HepG2 (cell line): ENCODE results near the gene IDUA. TPM values are rescaled to one million over a fixed set of nuclear protein-coding genes. Genes with fewer than 3 reads are reported as not detected.

Source experiments
- ATAC-seq: fragments of 200-7000 bp; cut with Tn5 transposase; 3 replicates; pipeline ENCODE4 v1.9.1; 2020; ENCODE audit warnings: mild to moderate bottlenecking, moderate library complexity
- BruUV-seq: library from RNA; stranded (reverse); fragments of 400-500 nt; replicated peaks from 2 replicates; lab custom pipeline; 2021; lab: Mats Ljungman, UMichigan
- CTCF ChIA-PET: fragments of 300-600 bp; formaldehyde crosslinking; extraction: SDS; loops from one replicate; lab custom pipeline; 2021; ENCODE audit warnings: low total read pairs, inconsistent platforms, low intra/inter-chr PET ratio; lab: Yijun Ruan, JAX
- POLR2A ChIA-PET: fragments of 350-600 bp; sonication (Branson Sonifier 250); formaldehyde crosslinking; loops from one replicate; lab custom pipeline; 2020; ENCODE audit warnings: antibody characterized with exemption, inconsistent platforms; lab: Yijun Ruan, JAX
- DNase-seq: peaks from one replicate; pipeline ENCODE4 v3.0.0-alpha.2; 2015; ENCODE audit warnings: low spot score
- FAIRE-seq: peaks from 3 replicates; lab custom pipeline; 2011; peaks lifted over from hg19 to GRCh38; lab: Jason Lieb, UNC
- H2AFZ ChIP-seq: one replicate; pipeline ENCODE4 v1.6.1; 2011; ENCODE audit warnings: low read length, inconsistent platforms
- H3K27ac ChIP-seq: fragments of 300-600 bp; 3 replicates; pipeline ENCODE4 v1.8.0; 2011; ENCODE audit warnings: mixed run types, mild to moderate bottlenecking, mixed read lengths, low read length, inconsistent platforms; ENCODE audit not compliant: insufficient read depth; ENCODE audit errors: extremely low read length
- H3K27me3 ChIP-seq, 2 experiments: fragments of 200-600 bp in 1 of 2; 2 replicates in 1 of 2; 3 replicates in 1 of 2; pipeline versions ENCODE4 v1.6.0 to v1.8.0; 2011; ENCODE audit warnings: low read length in 2 of 2, mild to moderate bottlenecking in 2 of 2, moderate library complexity in 2 of 2, inconsistent platforms in 1 of 2; ENCODE audit not compliant: insufficient read depth in 2 of 2, control insufficient read depth in 1 of 2
- H3K36me3 ChIP-seq, 2 experiments: fragments of 200-600 bp in 1 of 2; replicated peaks in 1 of 2; 2 replicates in 1 of 2; 3 replicates in 1 of 2; pipeline versions ENCODE4 v1.5.1 to v1.8.0; 2011; ENCODE audit warnings: low read length in 2 of 2, inconsistent platforms in 1 of 2; ENCODE audit not compliant: insufficient read depth in 2 of 2, control insufficient read depth in 1 of 2
- H3K4me1 ChIP-seq: 2 replicates; pipeline ENCODE4 v1.5.1; 2012; ENCODE audit warnings: low read length, inconsistent platforms; ENCODE audit not compliant: insufficient read depth
- H3K4me2 ChIP-seq: 2 replicates; pipeline ENCODE4 v1.6.0; 2011; ENCODE audit warnings: low read depth, low read length, inconsistent platforms
- H3K4me3 ChIP-seq, 3 experiments: fragments of 200-600 bp in 1 of 3; sonication (generic), shearing (Covaris generic) in 1 of 3; replicated peaks in 1 of 3; 2 replicates each; pipeline ENCODE4 v1.5.1; 2011 to 2016; ENCODE audit warnings: low read length in 3 of 3, inconsistent platforms in 2 of 3, low read depth in 2 of 3, mild to moderate bottlenecking in 2 of 3, control low read depth in 1 of 3, mixed read lengths in 1 of 3; ENCODE audit not compliant: insufficient read depth in 1 of 3
- H3K79me2 ChIP-seq: one replicate; pipeline ENCODE4 v1.6.1; 2011; ENCODE audit warnings: low read length, inconsistent platforms; ENCODE audit not compliant: insufficient read depth
- H3K9ac ChIP-seq: 2 replicates; pipeline ENCODE4 v1.6.0; 2011; ENCODE audit warnings: mild to moderate bottlenecking, low read depth, low read length, inconsistent platforms; ENCODE audit not compliant: insufficient read depth
- H3K9me3 ChIP-seq: 2 replicates; pipeline ENCODE4 v1.5.1; 2012; ENCODE audit warnings: mild to moderate bottlenecking, low read length
- H4K20me1 ChIP-seq: 2 replicates; pipeline ENCODE4 v1.6.0; 2011; ENCODE audit warnings: inconsistent platforms, mild to moderate bottlenecking, low read length, moderate library complexity; ENCODE audit not compliant: insufficient read depth
- AGO2 ChIP-seq: fragments of 200-400 bp; formaldehyde crosslinking; optimal IDR thresholded peaks from 2 replicates; pipeline ENCODE3; 2017; ENCODE audit warnings: mild to moderate bottlenecking, low read depth, low read length, moderate library complexity
- DDIT3 ChIP-seq: sonication (generic); formaldehyde crosslinking; IDR thresholded peaks from 2 replicates; pipeline ENCODE4 v1.4.0; 2020; ENCODE audit warnings: mild to moderate bottlenecking, missing genetic modification reagents
- ETV5 ChIP-seq: IDR thresholded peaks from 2 replicates; pipeline ENCODE4 v1.6.1; 2018; ENCODE audit warnings: missing biosample characterization, missing genetic modification reagents, inconsistent platforms, borderline replicate concordance
- FOXP1 ChIP-seq, 2 experiments: fragments of 450-650 bp in 1 of 2; IDR thresholded peaks; 2 replicates each; pipeline ENCODE4 v1.6.1; 2017 to 2018; ENCODE audit warnings: antibody characterized with exemption in 1 of 2
- GLI4 ChIP-seq: sonication (generic); formaldehyde crosslinking; IDR thresholded peaks from 2 replicates; pipeline ENCODE4 v1.5.1; 2020; ENCODE audit warnings: missing genetic modification reagents, mild to moderate bottlenecking, moderate library complexity, borderline replicate concordance
- HMG20A ChIP-seq: IDR thresholded peaks from 2 replicates; pipeline ENCODE4 v1.6.1; 2016; ENCODE audit warnings: borderline replicate concordance
- MEIS1 ChIP-seq: sonication (generic); formaldehyde crosslinking; IDR thresholded peaks from 2 replicates; pipeline ENCODE4 v1.9.0; 2021; ENCODE audit warnings: mild to moderate bottlenecking, missing genetic modification reagents, moderate library complexity, borderline replicate concordance
- NCOA2 ChIP-seq: sonication (generic); formaldehyde crosslinking; IDR thresholded peaks from 2 replicates; pipeline ENCODE4 v1.8.0; 2022; ENCODE audit warnings: inconsistent platforms
- RARG ChIP-seq: sonication (generic); formaldehyde crosslinking; IDR thresholded peaks from 2 replicates; pipeline ENCODE4 v1.4.0; 2020; ENCODE audit warnings: low read depth, mild to moderate bottlenecking, missing genetic modification reagents
- SAFB2 ChIP-seq: sonication (generic); formaldehyde crosslinking; IDR thresholded peaks from 2 replicates; pipeline ENCODE4 v1.5.1; 2020; ENCODE audit warnings: missing genetic modification reagents, low read depth, mild to moderate bottlenecking, borderline replicate concordance
- SP140L ChIP-seq: sonication (generic); formaldehyde crosslinking; IDR thresholded peaks from 2 replicates; pipeline ENCODE4 v1.4.0; 2020; ENCODE audit warnings: missing genetic modification reagents, borderline replicate concordance
- TMF1 ChIP-seq: sonication (generic); formaldehyde crosslinking; IDR thresholded peaks from 2 replicates; pipeline ENCODE4 v1.8.1; 2022; ENCODE audit warnings: low read depth, missing genetic modification reagents
- YY1 ChIP-seq: IDR thresholded peaks from 2 replicates; pipeline ENCODE4 v1.6.1; 2011; ENCODE audit warnings: low read length, low read depth, moderate library complexity, mild to moderate bottlenecking; ENCODE audit not compliant: insufficient read depth, insufficient replicate concordance
- ZBTB33 ChIP-seq: sonication (generic); formaldehyde crosslinking; IDR thresholded peaks from 2 replicates; pipeline ENCODE4 v1.4.0; 2020; ENCODE audit warnings: missing genetic modification reagents
- ZBTB7B ChIP-seq: sonication (generic); formaldehyde crosslinking; IDR thresholded peaks from 2 replicates; pipeline ENCODE4 v1.4.0; 2020; ENCODE audit warnings: missing genetic modification reagents
- ZNF20 ChIP-seq: sonication (generic); formaldehyde crosslinking; IDR thresholded peaks from 2 replicates; pipeline ENCODE4 v1.4.0; 2020; ENCODE audit warnings: mild to moderate bottlenecking, moderate library complexity, missing genetic modification reagents
- ZNF414 ChIP-seq: sonication (generic); formaldehyde crosslinking; IDR thresholded peaks from 2 replicates; pipeline ENCODE4 v1.5.0; 2020; ENCODE audit warnings: missing genetic modification reagents
- ZNF451 ChIP-seq: sonication (generic); formaldehyde crosslinking; IDR thresholded peaks from 2 replicates; pipeline ENCODE4 v1.5.0; 2020; ENCODE audit warnings: mild to moderate bottlenecking, missing genetic modification reagents
- ZNF740 ChIP-seq: sonication (generic); formaldehyde crosslinking; IDR thresholded peaks from 2 replicates; pipeline ENCODE4 v1.4.0; 2020; ENCODE audit warnings: missing genetic modification reagents
- ZNF781 ChIP-seq: sonication (generic); formaldehyde crosslinking; IDR thresholded peaks from 2 replicates; pipeline ENCODE4 v1.5.1; 2020; ENCODE audit warnings: borderline replicate concordance, mild to moderate bottlenecking, missing genetic modification reagents; ENCODE audit errors: not compliant biosample characterization
- WGBS: methylation state at CpG from one replicate; pipeline ENCODE4 v1.1.6; 2017; ENCODE audit warnings: low lambda C conversion rate; 5-methylcytosine and 5-hydroxymethylcytosine counted together
- in situ Hi-C: cut with HindIII; loops from 2 replicates; pipeline ENCODE4 v1.10.0; 2017; ENCODE audit warnings: low pct_unique_long_range_greater_than_20kb; ENCODE audit not compliant: extremely low pct_ligation_motif_present
- intact Hi-C: fragments of 100-400 bp; cut with micrococcal nuclease; formaldehyde crosslinking; loops from one replicate; pipeline ENCODE4 v1.10.0; 2022; ENCODE audit not compliant: unreplicated experiment
- polyA plus RNA-seq, 8 experiments: library from polyadenylated mRNA; depleted of rRNA in 3 of 8; stranded (reverse) in 7 of 8; unstranded in 1 of 8; fragments of >200 nt; fragmentation: Illumina TruSeq in 4 of 8; extraction: Trizol in 4 of 8; gene quantifications; 2 replicates each; pipeline versions ENCODE4 v1.2.1 to v1.2.3, GENCODE V29; 2011 to 2016; ENCODE audit warnings: low read depth in 4 of 8, missing spikeins in 1 of 8, mixed read lengths in 1 of 8; ENCODE audit not compliant: insufficient read depth in 1 of 8
- total RNA-seq, 5 experiments: library from RNA; depleted of rRNA; stranded (reverse); fragments of >200 nt; fragmentation: Illumina TruSeq; extraction: Trizol; gene quantifications; 2 replicates each; pipeline ENCODE4 v1.2.3, GENCODE V29; 2016; ENCODE audit warnings: low read depth in 1 of 5

The IDUA gene
- total and polyA plus RNA-seq, 2 of the 13 experiments (the other 11 are each of a cell fraction or from before 2014, with no cell fraction given), result 0.77 to 1.0 TPM

- no peak for TF ChIP-seq ZBTB33 (CRISPR knock-in tag)
- TF ChIP-seq RARG (CRISPR knock-in tag), result no peak
- no peak for TF ChIP-seq MEIS1
- no peak for TF ChIP-seq GLI4 (CRISPR knock-in tag)
- TF ChIP-seq NCOA2 (CRISPR knock-in tag), result no peak
- TF ChIP-seq ZBTB7B, result no peak
- TF ChIP-seq HMG20A (CRISPR knock-in tag), result no peak
- no peak for TF ChIP-seq DDIT3 (CRISPR knock-in tag)
These were observed 19.4 kb upstream of the IDUA start (continued) for GRCh38 chr4:967113-968104.

- POLR2A ChIA-PET, result no interaction called here
- no peaks in the 10 kb centered on the region for H3K9me3 ChIP-seq
- CTCF ChIA-PET, result no interaction called here
- no peak overlapping the region for H2AFZ ChIP-seq
- H3K4me1 ChIP-seq, result peaks cover 10% of the 10 kb centered on the region
- FAIRE-seq, result no peak
- no peak overlapping the region for H3K4me2 ChIP-seq
- WGBS, result 96% methylated on average over 19 of the region's 24 CpGs
- in situ Hi-C loops (no loop called here), intact Hi-C loops (no loop called here)
- DNase-seq, result no peak
- no peaks in the 10 kb centered on the region for H3K79me2 ChIP-seq
- no TSS peak for BruUV-seq
- no peaks in the 10 kb centered on the region for H3K36me3 ChIP-seq
- no peaks in the 10 kb centered on the region for H3K27me3 ChIP-seq
- no peak overlapping the region for H3K4me3 ChIP-seq
- H4K20me1 ChIP-seq, result peaks cover 3% of the 10 kb centered on the region; the same call in 1 of the 2 replicates
- H3K9ac ChIP-seq, result no peak overlapping the region
- no peak overlapping the region for H3K27ac ChIP-seq
- ATAC-seq, result no peak
- TF ChIP-seq SP140L (CRISPR knock-in tag) (no peak), ZNF781 (CRISPR knock-in tag) (no peak), AGO2 (no peak), YY1 (no peak), SAFB2 (CRISPR knock-in tag) (no peak), TMF1 (CRISPR knock-in tag) (no peak), ZNF20 (CRISPR knock-in tag) (no peak), ZNF414 (CRISPR knock-in tag) (no peak), ZNF740 (CRISPR knock-in tag) (no peak), ETV5 (no peak), FOXP1 (IDR thresholded peaks at IDR 0.05) (no peak), FOXP1 (CRISPR knock-in tag; IDR thresholded peaks at IDR 0.05) (no peak), ZNF451 (CRISPR knock-in tag) (no peak)
These were observed 18.6 kb upstream of the IDUA start for GRCh38 chr4:968221-968620.
